ENCODE results near the gene LRRC75A.
"Not testable (repeated sequence)": the region's sequence is repeated elsewhere in the genome, so short reads cannot be mapped to it uniquely, and the experiment has no call there.

Gene LRRC75A

GRCh38 chr17:16395887-16396286 is 96.1 kb downstream of the LRRC75A start:
- DNase-seq: not testable (repeated sequence)

DNA sequence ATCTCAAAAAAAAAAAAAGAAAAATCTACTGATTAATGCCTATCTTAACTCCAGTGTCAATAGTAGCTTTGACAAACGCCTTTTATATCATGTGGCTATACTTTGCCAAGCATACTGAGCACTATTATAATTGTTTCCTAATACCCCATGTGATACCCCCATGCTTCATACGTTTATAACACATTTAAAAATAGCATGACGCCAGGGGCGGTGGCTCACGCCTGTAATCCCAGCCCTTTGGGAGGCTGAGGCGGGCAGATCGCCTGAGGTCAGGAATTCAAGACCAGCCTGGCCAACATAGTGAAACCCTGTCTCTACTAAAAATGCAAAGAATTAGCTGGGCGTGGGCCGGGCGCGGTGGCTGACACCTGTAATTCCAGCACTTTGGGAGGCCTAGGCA is 99.5 kb downstream of the LRRC75A start:
- DNase-seq: not testable (repeated sequence)
